Pancreas (tissue), 10 donors: ENCODE data around the gene TRPT1. TPM values are rescaled to one million over a fixed set of nuclear protein-coding genes. Genes with fewer than 3 reads are reported as not detected.

ENCODE experiments used
- ATAC-seq, 4 donors: fragments of 200-7000 bp; cut with Tn5 transposase; one replicate each; pipeline versions ENCODE4 v1.8.0 to v1.9.1; 2020; ENCODE audit warnings: mild to moderate bottlenecking in 4 of 4, moderate library complexity in 4 of 4
- DNase-seq, 6 donors: peaks; one replicate each; pipeline ENCODE4 v3.0.0-alpha.2; 2020
- FAIRE-seq: peaks from 2 replicates; lab custom pipeline; 2012; peaks lifted over from hg19 to GRCh38; lab: Jason Lieb, UNC
- H3K27ac ChIP-seq, 4 donors: fragments of 200-600 bp; sonication (generic); 1 replicate in 3 of 4; 2 replicates in 1 of 4; pipeline versions ENCODE4 v1.5.0 to v1.8.0; 2020
- H3K27me3 ChIP-seq, 4 donors: fragments of 200-600 bp; one replicate each; pipeline ENCODE4 v1.8.0; 2021
- H3K36me3 ChIP-seq, 3 donors: fragments of 200-600 bp; sonication (generic) in 1 of 3; one replicate each; pipeline versions ENCODE4 v1.5.0 to v1.8.0; 2020 to 2021
- H3K4me1 ChIP-seq, 3 donors: fragments of 200-600 bp; one replicate each; pipeline ENCODE4 v1.8.0; 2021
- H3K4me3 ChIP-seq, 4 donors: fragments of 200-600 bp; sonication (generic) in 2 of 4; one replicate each; pipeline versions ENCODE4 v1.5.0 to v1.8.0; 2020 to 2021
- H3K9me3 ChIP-seq, 4 donors: fragments of 200-600 bp; one replicate each; pipeline ENCODE4 v1.8.0; 2021
- CTCF ChIP-seq, 4 donors: fragments of 200-600 bp; sonication (generic) in 3 of 4; IDR thresholded peaks; one replicate each; pipeline versions ENCODE4 v1.5.0 to v1.8.0; 2021; ENCODE audit warnings: antibody characterized with exemption in 4 of 4
- WGBS, 2 donors: extraction: QIAGEN DNeasy Blood & Tissue Kit; methylation state at CpG; one replicate each; pipeline ENCODE4 v1.1.7; 2013; 5-methylcytosine and 5-hydroxymethylcytosine counted together
- intact Hi-C, 3 donors: fragments of 100-400 bp; cut with DNase I; formaldehyde crosslinking; loops; one replicate each; pipeline versions ENCODE4 v1.11.1 to v1.14.2; 2022
- polyA plus RNA-seq, 2 donors: library from polyadenylated mRNA; stranded (reverse); fragments of 200-250 nt; gene quantifications; one replicate each; pipeline ENCODE4 v1.2.3, GENCODE V29; 2013
- total RNA-seq, 6 donors: library from RNA; stranded (reverse); fragmentation: NEBNext Ultra II Directional in 4 of 6; extraction: Animal tissue kit (Norgen Biotek cat#: 25700) in 4 of 6; gene quantifications; one replicate each; pipeline versions ENCODE4 v1.2.1 to v1.2.4, GENCODE V29; 2021 to 2023
- donor health status: healthy with polysubstance abuse.
- donor health status: DM: no; HTN: no; CAD: no; lungs with moderate emphysema.
- donor health status: DM: no; HTN: no; CAD: no.
- donor health status: control.
- donor health status: control.
- donor health status: Bipolar disorder and iron deficiency.
- donor health status: DM: yes; HTN: yes; CAD: no.
- donor health status: DM: no; HTN: no; CAD: no.
- donor health status: DM: no; HTN: no; CAD: no.
- donor health status: DM: yes; HTN: yes; CAD: no.

Gene TRPT1
- total and polyA plus RNA-seq, 8 donors = 18.6 to 78.7 (median 28.1) TPM

- no peak for ATAC-seq
- DNase-seq = peak in 3 of 6 donors; percentile 15 to 76 (median 53)
- intact Hi-C loops = no loop called here
- no peak for FAIRE-seq
- H3K4me1 ChIP-seq = peaks cover 15 to 21% (median 16%) of the 10 kb centered on the region in 3 donors
- no peaks in the 10 kb centered on the region for H3K27me3 ChIP-seq
- H3K27ac ChIP-seq = no peak overlapping the region
- WGBS, 2 donors = 88% methylated on average over 14 of the region's 14 CpGs
- no peak overlapping the region for H3K4me3 ChIP-seq
- no peak for TF ChIP-seq CTCF (IDR thresholded peaks at IDR 0.05)
- no peaks in the 10 kb centered on the region for H3K36me3 ChIP-seq
- no peaks in the 10 kb centered on the region for H3K9me3 ChIP-seq
Observed at GRCh38 chr11:64220798-64221197, 5.2 kb downstream of the TRPT1 start.

GRCh38 chr11:64220271-64220670 lies 5.7 kb downstream of the TRPT1 start:
- no peak for ATAC-seq
- no peak for FAIRE-seq
- Histone ChIP-seq H3K27me3 (no peaks in the 10 kb centered on the region), H3K4me1 (peaks cover 13 to 19% (median 16%) of the 10 kb centered on the region in 3 donors), H3K27ac (no peak overlapping the region), H3K4me3 (no peak overlapping the region), H3K36me3 (no peaks in the 10 kb centered on the region), H3K9me3 (no peaks in the 10 kb centered on the region)
- peak in 2 of 6 donors; percentile 14 to 71 for DNase-seq
- 87% methylated on average over 16 to 17 of the region's 17 CpGs for WGBS, 2 donors
- intact Hi-C loops = no loop called here
- TF ChIP-seq CTCF (IDR thresholded peaks at IDR 0.05) = no peak

- Histone ChIP-seq H3K27me3 (no peaks in the 10 kb centered on the region), H3K36me3 (no peaks in the 10 kb centered on the region), H3K4me1 (peaks cover 10 to 16% (median 14%) of the 10 kb centered on the region in 3 donors), H3K27ac (no peak overlapping the region), H3K4me3 (no peak overlapping the region), H3K9me3 (no peaks in the 10 kb centered on the region)
- WGBS, 2 donors = 88 to 92% methylated on average over 9 to 10 of the region's 10 CpGs
- TF ChIP-seq CTCF (IDR thresholded peaks at IDR 0.05) = no peak
- DNase-seq = peak in 2 of 6 donors; percentile 18 to 70
- no peak for ATAC-seq
- intact Hi-C loops = no loop called here
- no peak for FAIRE-seq
Observed at GRCh38 chr11:64219755-64220154, 6.2 kb downstream of the TRPT1 start.

DNA sequence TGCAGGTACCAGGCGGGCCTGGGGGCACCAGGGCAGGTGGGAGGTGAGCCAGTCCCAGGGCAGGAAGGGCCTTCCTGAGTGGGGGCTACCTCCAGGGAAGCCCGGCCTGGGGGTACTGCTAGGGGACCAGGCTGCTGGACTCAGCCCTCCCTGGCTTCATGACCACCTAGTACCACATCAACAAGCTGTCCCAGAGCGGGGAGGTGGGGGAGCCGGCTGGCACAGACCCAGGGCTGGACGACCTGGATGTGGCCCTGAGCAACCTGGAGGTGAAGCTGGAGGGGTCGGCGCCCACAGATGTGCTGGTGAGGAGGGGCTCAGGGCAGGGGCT lies 6.7 kb downstream of the TRPT1 start:
- no peak for TF ChIP-seq CTCF (IDR thresholded peaks at IDR 0.05)
- FAIRE-seq = no peak
- Histone ChIP-seq H3K27me3 (no peaks in the 10 kb centered on the region), H3K9me3 (no peaks in the 10 kb centered on the region), H3K4me1 (peaks cover 10 to 16% (median 14%) of the 10 kb centered on the region in 3 donors), H3K27ac (peak overlapping the region in 2 of 4 donors; percentile 33 to 59), H3K36me3 (no peaks in the 10 kb centered on the region), H3K4me3 (no peak overlapping the region)
- 52 to 55% methylated on average over 7 of the region's 7 CpGs for WGBS, 2 donors
- ATAC-seq = peak in 1 of 4 donors; percentile 8
- intact Hi-C loops = no loop called here
- DNase-seq = peak in 2 of 6 donors; percentile 63 to 84

DNA sequence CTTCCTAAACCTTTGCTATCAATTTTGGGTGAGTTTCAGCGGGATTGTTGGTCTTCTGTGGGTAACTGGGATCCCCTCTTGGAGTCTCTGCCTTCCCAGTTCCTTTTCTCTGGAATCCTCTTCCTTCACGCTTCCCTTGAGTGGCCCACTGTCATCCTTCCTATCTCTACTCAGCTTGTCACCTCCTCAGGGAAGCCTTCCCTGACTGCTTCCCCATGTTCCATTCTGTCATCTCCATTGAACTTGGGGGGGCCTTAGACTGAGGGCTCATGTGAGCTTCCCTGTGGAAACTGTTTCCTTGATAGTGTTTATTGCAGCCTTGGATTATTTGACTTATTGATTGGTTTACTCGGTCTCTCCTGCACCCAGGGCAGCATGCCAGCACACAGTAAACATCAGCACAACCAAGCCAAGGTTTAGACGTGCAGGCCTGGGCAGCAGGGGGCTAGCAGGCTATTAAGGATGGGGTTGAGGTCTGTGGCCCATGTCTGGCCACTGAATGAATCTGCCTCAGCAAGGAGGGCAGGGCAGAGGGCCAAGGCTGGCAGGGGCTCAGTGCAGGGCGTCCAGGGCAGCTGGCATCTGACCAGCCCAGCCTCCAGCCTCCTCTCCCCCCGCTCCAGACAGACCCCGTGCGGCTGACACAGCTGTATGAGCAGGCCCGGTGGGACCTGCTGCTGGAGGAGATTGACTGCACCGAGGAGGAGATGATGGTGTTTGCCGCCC lies 7.2 kb downstream of the TRPT1 start:
- Histone ChIP-seq H3K36me3 (no peaks in the 10 kb centered on the region), H3K27me3 (no peaks in the 10 kb centered on the region), H3K4me1 (peaks cover 10 to 16% (median 14%) of the 10 kb centered on the region in 3 donors), H3K9me3 (no peaks in the 10 kb centered on the region), H3K4me3 (no peak overlapping the region), H3K27ac (peak overlapping the region in 2 of 4 donors; percentile 33 to 59)
- DNase-seq = peak; percentile 77 to 94 (median 84)
- intact Hi-C loops = no loop called here
- WGBS, 2 donors = 29 to 33% methylated on average over 11 of the region's 11 CpGs
- FAIRE-seq = no peak
- ATAC-seq = peak; percentile 75 to 84 (median 81)
- TF ChIP-seq CTCF (IDR thresholded peaks at IDR 0.05) = no peak
